Measurements from ENCODE around the gene RANGAP1. TPM values are rescaled to one million over a fixed set of nuclear protein-coding genes. Genes with fewer than 3 reads are reported as not detected.

Gene RANGAP1
- total and polyA plus RNA-seq, 2 experiments from 2014 or later, result 43.3 to 125 TPM

GRCh38 chr22:41256254-41257253 is 29.4 kb downstream of the RANGAP1 start:
- Histone ChIP-seq H3K36me3 (peaks cover 51% of the 10 kb centered on the region), H3K4me1 (ENCODE audit: low read depth) (no peaks in the 10 kb centered on the region), H3K4me3 (no peak overlapping the region), H3K27me3 (no peaks in the 10 kb centered on the region), H3K27ac (no peak overlapping the region), H3K9me3 (ENCODE audit: low read depth) (no peaks in the 10 kb centered on the region)
- TF ChIP-seq CTCF (IDR thresholded peaks at IDR 0.05; ENCODE audit: low read depth, low read length), result no peak
- DNase-seq (ENCODE audit: low read depth in 1 of 2, low spot score in 1 of 2), result peak in 1 of 2 donors; percentile 31

DNA sequence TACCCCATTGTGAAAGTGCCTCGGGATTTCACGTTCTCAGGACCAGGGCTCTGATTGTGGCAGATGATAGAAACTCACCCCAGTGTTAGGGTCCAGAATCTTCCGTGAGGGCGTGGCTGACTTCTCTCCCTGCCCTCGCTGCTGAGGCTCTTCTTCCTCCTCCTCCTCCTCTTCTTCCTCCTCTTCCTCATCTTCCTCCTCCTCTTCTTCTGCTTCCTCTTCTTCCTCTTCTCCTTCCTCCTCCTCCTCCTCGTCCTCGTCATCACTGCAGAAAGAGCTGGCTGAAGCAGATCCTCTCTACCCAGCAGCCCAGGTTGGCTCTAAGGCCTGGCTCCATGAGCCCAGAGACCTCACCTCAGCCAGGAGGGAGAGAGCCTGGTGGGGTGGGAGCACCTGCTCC is 31.8 kb downstream of the RANGAP1 start:
- no peak overlapping the region for H3K4me3 ChIP-seq
- H3K36me3 ChIP-seq, result peaks cover 60% of the 10 kb centered on the region
- no peaks in the 10 kb centered on the region for H3K27me3 ChIP-seq
- H3K27ac ChIP-seq, result no peak overlapping the region
- H3K9me3 ChIP-seq (ENCODE audit: low read depth), result no peaks in the 10 kb centered on the region
- TF ChIP-seq CTCF (IDR thresholded peaks at IDR 0.05; ENCODE audit: low read depth, low read length), result no peak
- DNase-seq (ENCODE audit: low read depth in 1 of 2, low spot score in 1 of 2), result no peak
- H3K4me1 ChIP-seq (ENCODE audit: low read depth), result no peaks in the 10 kb centered on the region

- Histone ChIP-seq H3K4me1 (ENCODE audit: low read depth) (no peaks in the 10 kb centered on the region), H3K27me3 (no peaks in the 10 kb centered on the region), H3K36me3 (peaks cover 67% of the 10 kb centered on the region), H3K4me3 (no peak overlapping the region), H3K27ac (no peak overlapping the region), H3K9me3 (ENCODE audit: low read depth) (no peaks in the 10 kb centered on the region)
- no peak for DNase-seq (ENCODE audit: low read depth in 1 of 2, low spot score in 1 of 2)
- no peak for TF ChIP-seq CTCF (IDR thresholded peaks at IDR 0.05; ENCODE audit: low read depth, low read length)
Observed at GRCh38 chr22:41252365-41252764, 33.6 kb downstream of the RANGAP1 start.

GRCh38 chr22:41250127-41250526 is 35.9 kb downstream of the RANGAP1 start:
- H3K4me1 ChIP-seq (ENCODE audit: low read depth), result no peaks in the 10 kb centered on the region
- TF ChIP-seq CTCF (IDR thresholded peaks at IDR 0.05; ENCODE audit: low read depth, low read length), result no peak
- H3K36me3 ChIP-seq, result peaks cover 49% of the 10 kb centered on the region
- H3K27ac ChIP-seq, result no peak overlapping the region
- H3K9me3 ChIP-seq (ENCODE audit: low read depth), result no peaks in the 10 kb centered on the region
- H3K4me3 ChIP-seq, result no peak overlapping the region
- no peaks in the 10 kb centered on the region for H3K27me3 ChIP-seq
- no peak for DNase-seq (ENCODE audit: low read depth in 1 of 2, low spot score in 1 of 2)

GRCh38 chr22:41249442-41249841 is 36.5 kb downstream of the RANGAP1 start:
- peaks cover 46% of the 10 kb centered on the region for H3K36me3 ChIP-seq
- H3K4me3 ChIP-seq, result no peak overlapping the region
- H3K9me3 ChIP-seq (ENCODE audit: low read depth), result no peaks in the 10 kb centered on the region
- no peaks in the 10 kb centered on the region for H3K4me1 ChIP-seq (ENCODE audit: low read depth)
- no peak for TF ChIP-seq CTCF (IDR thresholded peaks at IDR 0.05; ENCODE audit: low read depth, low read length)
- DNase-seq (ENCODE audit: low read depth in 1 of 2, low spot score in 1 of 2), result no peak
- no peak overlapping the region for H3K27ac ChIP-seq
- H3K27me3 ChIP-seq, result no peaks in the 10 kb centered on the region
